ENCODE results near the gene NDE1.
"Not testable (repeated sequence)": the region's sequence is repeated elsewhere in the genome, so short reads cannot be mapped to it uniquely, and the experiment has no call there.

The NDE1 gene

DNA sequence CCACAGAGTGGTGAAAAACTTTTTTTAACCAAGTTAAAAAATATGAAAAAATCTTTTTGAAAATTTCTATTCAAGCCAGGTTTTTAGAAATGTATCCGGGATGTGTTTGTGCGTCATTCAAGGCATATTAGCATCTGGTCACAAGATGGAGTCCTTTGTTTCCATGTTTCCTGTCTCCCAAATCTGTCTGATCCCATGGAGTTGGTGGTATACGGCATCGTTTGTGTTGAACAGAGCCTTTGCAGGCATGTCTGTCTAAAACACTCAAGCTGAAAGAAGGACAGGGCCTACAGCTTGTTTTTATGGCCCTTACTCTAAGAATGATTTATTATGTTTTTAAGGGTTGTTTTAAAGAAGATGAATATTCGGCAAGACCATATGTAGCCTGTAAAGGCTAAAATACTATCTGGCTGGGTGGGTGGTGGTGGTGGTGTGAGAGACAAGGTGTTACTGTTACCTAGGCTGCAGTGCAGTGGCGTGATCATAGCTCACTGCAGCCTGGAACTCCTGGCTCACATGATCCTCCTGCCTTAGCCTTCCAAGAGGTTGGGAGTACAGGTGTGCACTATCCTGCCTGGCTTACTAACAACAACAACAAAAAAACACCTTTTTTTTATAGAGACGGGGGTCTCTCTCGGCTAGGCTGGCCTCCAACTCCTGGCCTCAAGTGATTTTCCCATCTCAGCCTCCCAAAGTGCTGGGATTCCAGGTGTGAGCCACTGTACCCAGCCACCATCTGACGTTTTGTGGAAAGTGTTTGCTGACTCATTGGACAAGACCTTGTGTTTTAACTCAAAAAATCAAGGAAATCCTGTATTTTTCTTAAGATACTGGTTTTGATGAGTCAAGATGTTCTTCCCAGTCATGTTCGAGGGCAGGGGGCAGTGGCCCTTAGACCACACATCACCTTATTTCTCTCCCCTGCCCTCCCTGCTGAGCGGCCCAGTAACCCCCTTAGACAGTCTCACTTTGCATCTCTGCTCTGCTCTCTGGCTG lies 52.2 kb downstream of the NDE1 start:
- no peak for DNase-seq

DNA sequence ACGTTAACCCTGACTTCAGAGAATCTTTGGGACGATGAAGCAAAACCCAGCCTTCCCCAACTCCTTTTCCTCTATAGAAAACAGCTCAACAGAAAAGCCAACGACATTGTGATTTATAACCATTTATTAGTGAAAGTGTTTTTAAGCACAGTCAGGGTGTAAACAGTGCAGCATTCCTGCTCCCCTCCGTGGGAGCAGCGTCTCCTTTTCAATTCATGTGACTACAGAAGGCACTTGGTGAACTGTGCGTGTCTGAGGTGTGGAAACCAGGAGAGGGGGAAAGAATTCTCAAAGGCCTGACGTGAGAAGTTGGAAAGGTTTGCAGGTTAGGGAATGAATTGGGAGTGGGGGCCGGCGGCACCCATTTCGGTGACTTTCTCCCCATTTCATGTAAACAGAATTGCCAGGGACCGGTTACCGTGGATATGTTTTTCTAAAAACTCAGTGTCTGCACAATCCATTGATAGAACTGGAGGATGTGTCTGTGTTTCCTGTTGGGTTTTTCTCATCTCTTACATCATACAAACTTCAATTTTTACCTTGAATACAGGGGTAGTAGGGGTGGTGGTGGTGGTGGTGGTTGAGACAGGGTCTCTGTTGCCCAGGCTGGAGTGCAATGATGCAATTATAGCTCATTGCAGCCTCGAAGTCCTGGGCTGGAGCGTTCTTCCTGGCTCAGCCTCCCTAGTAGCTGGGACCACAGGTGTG lies 53.1 kb downstream of the NDE1 start:
- no peak for DNase-seq

DNA sequence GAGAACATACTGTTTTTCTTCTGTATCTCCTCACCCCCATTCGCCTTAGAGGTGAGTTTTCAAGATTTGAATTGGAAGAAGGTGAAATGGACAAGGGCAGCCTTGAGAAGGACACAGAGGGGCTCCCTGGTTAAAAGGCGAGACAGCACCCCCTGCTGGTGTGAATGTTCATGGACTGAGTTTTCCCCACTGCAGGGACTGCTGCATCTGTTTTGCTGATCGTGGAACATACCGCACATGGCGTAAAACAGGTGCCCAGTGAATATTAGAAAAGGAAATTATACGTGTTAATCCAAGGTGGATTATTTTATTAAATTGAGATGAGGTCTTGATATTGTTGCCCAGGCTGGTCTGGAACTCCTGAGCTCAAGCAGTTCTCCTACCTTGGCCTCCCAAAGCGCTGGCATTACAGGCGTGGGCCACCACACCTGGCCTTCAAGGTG lies 54.5 kb downstream of the NDE1 start:
- DNase-seq: peak; percentile 78

DNA sequence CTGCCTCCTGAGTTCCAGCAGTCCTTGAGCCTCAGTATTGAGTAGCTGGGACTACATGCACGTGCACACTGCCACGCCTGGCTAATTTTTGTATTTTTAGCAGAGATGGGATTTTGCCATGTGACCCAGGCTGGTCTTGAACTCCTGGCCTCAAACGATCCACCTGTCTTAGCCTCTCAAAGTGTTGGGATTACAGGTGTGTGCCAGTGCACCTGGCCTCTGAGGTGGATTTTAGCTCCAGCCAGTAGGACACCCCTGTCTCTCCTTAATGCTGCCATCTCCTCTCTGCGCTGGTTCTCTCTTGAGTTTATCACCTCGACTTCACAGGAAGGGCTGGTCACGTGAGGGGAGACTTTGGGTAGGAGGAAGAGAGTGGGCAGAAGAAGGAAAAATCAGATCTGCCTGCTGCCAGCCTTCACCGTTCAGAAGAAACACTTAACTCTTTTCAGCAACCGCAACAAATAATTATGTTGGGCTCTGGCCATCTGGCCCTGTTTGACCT lies 55.1 kb downstream of the NDE1 start:
- no peak for DNase-seq

DNA sequence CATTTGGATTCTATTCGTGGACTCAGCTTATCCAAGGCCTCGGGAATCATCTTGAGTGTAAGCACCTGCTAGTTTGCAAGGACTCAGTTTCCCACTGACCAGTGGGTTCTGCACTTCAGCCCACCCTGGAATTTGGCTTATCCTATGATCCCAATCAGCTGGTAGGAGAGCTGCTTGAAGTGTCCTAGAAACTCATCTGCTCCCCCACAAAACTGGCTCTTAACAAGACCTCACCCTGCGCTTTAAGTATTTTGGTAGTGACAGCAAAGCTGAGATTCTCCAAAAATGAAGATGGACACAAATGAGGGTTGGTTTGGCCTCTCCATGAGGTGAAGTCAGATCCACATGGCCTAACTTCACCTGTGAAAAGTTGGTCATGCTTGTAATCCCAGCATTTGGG lies 57.3 kb downstream of the NDE1 start:
- DNase-seq: no peak

DNA sequence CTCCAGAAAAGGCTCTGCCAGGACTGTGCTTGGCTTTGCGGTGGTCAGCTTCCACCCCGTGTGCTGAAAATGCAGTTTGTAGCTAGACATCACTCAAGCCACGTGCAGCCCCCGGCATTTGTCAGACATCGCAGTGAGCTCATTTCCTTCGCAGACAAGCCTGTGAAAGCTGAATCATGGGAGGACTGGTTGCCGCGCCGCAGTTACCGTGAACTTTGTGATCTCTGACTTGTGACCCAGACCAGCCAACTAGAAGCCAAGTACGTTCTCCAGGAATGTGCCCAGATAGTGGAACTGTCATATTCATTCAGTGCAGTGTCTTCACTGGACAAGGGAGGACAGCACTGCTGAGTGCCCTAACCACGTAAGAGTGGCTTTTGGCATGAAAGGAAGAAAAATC lies 58.1 kb downstream of the NDE1 start:
- no peak for DNase-seq

DNA sequence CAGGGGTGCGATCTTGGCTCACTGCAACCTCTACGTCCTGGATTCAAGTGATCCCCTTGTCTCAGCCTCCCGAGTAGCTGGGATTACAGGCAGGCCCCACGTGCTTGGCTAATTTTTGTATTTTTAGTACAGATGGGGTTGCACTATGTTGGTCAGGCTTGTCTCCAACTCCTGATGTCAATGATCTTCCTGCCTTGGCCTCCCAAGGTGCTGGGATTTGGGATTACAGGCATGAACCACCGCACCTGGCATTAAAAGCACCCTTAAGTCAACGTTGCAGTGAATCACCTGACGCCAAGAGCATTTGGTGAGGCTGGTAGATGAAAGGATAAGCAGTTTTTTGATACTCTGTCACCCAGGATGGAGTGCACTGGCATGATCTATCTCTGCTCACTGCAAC lies 59.0 kb downstream of the NDE1 start:
- DNase-seq: no peak

DNA sequence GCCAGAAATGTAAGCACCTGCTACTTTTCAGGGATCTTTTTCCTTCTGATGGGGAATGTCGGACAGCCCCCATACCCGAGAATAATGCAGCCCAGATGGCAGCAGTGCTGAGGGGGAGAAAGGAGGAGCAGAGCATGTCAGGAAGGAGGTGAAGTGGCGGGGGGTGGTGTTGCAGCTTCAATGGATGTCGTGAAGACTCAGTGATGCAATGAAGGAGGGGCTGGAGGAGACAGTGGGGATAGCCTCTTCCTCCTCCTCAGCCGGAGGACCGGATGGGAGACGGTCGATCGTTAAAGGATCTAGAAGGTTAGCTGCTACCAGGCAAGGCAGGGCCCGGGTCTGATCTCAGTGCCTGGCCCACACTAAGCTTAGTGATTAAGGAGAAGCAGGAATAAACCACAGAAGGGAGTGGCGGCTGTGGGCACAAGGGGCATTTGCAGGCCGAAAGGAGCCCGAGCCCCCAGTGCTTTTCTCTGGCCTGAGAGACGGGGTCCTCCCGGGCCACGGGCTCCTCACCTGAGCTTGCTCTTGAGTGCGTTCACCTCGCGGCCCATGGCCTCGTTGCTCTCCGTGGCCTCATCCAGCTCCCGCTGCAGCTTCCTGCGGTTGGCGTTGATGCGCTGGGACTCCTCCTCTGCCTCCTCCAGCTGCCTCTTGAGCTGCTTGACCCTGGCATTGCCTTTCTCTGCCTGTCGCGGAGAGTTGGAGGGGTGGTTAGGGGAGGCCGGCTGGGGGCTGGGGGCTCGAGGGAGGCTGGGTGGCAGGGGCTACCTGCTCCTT lies 64.5 kb downstream of the NDE1 start:
- no peak for DNase-seq

DNA sequence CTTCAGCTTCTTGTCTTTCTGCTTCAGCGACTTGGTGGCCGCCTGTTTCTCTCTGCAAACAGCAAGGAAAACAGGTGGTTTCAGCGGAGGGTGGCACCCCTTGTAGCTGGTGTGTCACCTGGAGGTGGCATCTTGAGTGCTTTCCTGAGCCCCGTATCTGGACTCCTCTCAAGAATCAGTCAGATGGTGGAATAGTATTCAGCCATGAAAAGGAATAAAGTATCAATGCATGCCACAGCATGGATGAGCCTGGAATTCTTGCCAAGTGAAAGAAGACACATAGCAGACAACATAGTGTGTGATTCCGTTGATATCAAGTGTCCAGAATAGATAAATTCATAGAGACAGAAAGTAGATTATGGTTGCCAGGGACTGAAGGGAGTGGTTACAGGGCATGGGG lies 65.2 kb downstream of the NDE1 start:
- no peak for DNase-seq

DNA sequence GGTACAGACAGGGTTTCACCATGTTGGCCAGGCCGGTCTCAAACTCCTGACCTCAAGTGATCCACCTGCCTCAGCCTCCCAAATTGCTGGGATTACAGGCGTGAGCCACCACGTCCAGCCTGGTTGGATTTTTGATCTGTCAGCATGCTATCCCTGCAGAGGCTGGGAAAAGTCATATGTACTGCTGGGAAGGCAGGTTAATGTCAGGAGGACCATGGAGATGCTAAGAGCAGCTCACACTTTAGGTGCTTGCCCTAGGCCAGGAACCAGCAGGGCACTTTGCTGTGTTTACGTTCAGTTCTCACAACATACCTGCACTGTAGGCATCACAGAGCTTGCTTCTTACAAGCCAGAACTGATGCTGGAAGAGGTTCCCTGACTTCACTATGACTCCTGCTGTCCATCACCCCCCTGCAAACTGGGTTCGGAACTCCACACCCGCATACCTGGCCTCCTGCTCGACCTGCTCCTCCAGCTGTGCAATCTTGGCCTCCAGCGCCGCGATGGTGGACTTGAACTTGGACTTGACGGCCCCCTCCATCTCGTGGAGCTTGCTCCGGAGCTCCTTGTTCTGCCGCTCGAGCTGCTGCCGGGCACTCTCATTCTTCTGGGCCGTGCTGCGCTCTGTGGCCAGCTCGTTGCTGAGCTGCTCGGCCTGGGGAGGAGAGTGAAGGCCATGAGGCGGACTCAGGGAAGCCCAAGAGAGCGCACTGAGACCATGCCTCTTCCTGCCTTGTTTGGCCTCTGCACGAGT lies 66.8 kb downstream of the NDE1 start:
- no peak for DNase-seq

DNA sequence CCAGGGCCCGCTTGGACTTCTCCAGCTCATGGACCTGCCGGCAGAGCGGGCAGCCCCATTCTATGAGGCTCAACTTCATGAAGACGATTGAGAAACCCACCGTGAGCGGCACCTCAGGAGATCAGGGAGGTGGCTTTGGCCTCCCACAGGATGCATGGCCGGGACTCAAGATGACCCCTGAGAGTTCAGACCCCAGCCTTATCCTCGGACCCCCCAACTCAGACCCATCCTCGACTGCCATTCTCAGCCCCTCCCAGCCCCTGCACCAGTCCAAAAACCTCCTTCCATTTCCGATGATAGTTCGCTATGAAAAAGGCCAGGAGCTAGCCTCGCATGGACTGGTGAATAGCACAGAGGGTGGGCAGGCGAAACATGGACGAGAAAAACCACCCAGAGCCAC lies 71.0 kb downstream of the NDE1 start:
- DNase-seq: no peak

DNA sequence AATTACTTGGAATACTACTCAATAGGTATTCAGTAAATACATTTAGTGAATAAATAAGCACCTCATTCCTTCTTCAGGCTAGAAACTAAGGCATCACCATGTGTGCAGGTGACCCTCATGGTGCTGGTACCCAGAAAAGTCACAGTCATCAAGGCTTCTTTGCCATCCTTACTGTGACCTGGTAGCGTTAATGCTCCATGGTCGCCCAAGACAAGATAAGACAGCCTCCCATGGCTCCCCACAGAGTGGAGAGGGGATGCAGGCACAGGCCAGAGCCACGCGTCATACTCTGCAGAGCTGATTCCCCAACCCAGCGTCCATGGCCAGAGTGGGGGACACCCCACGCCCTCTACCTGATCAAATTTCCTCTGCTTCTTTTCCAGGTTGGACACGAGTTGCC lies 73.8 kb downstream of the NDE1 start:
- no peak for DNase-seq

DNA sequence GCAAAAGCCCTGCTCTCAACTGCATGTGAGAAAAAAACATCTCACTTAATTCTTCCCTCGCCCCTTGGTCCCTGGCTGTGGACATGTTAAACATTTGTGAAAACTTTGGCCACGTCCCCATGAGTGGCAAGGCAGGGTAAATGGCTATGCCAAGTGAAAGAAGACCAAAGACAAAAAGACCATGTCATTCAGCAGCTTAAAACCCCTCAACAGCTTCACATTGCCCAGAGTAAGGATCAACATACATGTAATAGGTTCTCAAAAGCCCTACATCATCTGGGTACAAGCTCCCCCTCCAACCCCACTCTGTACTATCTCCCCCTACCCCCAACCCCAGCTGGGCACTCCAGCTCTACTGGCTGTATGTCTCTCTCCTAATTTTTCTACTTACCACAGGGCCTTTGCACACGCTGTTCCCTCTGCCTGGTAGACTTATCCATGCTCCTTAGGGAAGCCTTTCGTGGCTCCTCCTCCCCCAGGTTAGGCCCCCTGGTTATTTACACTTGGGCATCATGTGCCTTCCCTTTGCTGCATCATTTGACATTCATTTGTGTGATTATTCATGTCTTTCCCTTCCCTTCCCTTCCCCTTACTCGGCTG lies 75.7 kb downstream of the NDE1 start:
- DNase-seq: no peak

DNA sequence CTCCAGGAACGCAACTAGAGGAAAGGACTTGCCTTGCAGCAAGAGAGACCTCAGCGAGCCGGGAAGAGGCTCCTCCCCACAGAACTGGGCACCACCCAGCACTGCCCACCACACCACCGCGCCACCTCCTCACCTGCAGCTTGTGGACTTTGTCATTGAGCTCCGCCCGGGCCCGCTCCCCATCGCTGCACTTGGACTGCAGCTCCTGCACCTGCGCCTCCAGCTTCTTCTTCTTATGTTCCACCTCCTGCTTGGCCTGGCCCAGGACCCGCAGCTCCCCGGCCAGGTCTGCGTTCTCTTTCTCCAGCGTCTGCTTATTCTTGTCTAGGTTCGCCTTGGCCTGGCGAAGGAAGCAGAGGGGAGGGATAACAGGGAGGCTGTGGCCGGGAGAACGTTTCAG lies 76.7 kb downstream of the NDE1 start:
- no peak for DNase-seq

DNA sequence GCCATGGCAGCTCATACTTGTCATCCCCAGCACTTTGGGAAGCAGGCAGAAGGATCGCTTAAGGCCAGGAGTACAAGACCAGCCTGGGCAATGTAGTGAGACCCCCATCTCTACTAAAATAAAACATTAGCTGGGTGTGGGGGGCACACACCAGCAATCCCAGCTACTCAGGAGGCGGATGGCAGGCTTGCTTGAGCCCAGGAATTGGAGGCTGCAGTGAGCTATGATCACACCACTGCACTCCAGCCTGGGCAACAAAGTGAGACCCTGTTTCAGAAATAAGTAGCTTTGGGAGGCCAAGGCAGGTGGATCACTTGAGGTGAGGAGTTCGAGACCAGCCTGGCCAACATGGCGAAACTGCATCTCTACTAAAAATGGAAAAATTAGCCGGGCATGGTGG lies 77.7 kb downstream of the NDE1 start:
- DNase-seq: not testable (repeated sequence)

DNA sequence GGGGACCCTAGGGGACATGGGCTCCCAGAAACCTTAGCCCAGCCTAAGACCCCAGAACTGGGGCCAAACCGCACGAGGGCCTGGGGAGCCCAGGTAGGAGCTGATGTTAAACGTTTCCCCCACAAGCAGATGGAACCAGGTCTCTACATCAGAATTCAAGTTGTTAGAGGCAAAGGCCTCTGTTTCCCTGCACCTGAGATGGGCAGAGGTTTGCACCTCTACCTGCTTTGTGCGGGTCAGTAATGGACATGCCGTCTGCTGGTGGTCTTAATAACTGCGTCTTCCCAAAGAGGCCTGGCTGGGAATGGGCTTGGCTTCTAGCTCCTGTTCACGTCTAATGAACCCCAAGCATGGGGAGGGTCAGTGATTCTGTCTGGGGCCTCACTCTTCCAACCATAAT lies 79.1 kb downstream of the NDE1 start:
- DNase-seq: no peak

DNA sequence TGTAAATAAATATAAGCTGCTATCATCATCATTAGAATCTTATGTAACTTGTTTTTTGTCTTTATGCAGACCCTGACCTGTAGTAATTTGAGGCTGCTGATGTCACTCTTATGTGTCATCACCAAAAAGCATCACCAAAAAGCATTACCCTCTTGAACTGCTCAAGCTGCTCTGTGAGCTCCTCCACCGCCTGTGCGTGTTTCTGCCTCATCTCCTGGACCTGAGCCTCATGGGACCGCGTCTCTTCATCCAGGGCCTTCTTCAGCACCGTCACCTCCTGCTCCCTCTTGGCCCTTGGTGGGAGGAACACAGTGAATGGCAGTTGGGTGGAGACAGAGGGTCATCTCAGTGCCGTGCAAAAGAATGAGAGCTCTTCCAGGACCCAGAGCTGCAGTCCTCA lies 82.4 kb downstream of the NDE1 start:
- no peak for DNase-seq

DNA sequence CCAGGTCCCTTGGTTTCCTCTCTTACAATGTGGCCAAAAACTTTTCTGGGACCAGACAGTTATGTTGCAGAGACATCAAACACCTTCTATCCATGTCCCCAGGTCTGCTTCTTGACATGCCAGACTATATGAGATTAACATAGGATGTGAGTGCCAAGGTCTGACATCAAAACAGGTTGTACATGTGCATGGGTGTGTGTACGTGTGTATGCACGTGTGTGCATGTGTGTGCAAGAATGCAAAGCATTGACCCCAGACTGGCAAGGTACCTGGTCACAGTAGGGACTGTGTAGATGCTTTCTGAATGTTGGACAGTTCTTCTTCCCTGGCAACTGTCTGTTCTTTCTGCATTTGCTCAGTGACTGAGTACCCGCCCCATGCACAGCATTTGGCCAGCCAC lies 85.6 kb downstream of the NDE1 start:
- DNase-seq: no peak

DNA sequence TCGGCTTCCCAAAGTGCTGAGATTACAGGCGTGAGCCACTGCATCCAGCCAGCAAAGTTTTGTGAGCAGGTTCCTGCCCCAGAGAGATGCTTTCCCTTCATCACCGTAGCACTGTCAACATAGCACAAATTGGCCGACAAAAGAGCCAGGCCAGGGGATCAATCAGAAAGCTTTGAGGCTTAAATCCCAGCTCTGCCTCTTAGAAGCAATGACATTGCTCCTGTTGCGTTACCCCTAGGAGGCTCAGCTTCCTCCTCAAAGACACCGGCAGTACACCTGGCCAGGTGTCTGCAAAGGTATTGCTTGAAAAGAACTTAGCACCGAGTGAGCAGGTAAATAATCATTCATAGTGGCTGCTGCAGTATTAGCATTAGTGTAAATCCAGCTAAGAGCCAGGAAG lies 86.5 kb downstream of the NDE1 start:
- DNase-seq: no peak

DNA sequence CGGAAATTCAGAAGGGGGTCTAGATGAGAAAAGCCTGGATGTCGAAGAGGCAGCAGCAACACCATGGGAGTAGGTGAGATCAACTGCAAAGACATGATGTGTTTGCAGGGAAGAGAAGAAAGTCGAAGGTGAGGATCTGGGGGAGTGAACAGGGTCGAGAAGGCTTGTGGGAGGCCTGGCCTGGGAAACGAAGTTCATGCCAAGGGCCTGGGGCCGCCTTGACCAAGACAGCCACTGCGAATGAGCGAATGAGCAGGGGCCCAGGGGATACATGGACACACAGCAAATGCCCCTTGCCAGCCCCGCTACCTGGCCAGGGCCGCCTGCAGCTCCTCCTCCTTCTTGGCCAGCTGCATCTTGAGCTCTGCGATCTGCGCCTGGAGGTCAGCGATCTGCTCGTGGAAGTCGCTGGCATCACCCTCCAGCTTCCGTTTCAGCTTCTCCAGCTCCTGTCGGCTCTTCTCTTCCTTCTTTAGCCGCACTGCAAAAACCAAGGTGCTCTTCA lies 87.1 kb downstream of the NDE1 start:
- no peak for DNase-seq

DNA sequence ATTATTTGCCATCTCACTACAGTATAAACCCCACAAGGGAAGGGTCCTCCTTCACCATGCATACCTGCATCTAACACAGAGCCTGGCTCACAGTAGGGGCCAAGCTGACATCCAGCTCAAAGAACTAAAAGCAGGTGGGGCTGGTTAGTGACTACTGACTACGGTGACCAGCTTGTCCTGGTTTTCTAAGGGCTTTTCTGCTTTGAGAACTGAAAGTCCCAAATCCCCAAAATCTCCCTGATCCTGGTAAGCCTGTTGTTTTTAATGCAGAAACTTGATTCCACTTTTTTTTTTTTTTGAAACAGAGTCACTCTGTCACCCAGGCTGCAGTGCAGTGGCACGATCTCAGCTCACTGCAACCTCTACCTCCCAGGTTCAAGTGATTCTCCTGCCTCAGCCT lies 89.4 kb downstream of the NDE1 start:
- no peak for DNase-seq

DNA sequence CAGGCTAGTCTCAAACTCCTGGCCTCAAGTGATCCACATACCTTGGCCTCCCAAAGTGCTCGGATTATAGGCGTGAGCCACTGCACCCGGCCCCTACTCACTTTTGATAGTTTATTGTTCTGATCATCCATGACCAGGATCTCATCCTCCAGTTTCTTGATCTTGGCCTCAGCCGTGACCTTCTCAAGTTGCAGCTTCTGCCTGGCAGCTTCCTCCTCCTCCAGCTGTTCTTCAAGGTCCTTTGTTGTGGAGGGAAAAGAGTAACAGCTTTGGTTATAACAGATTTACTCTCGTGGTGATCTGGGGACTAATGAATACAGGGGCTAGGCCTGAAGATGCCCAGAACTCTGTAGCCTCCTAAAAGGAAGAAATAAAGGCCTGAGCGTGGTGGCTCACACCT lies 89.9 kb downstream of the NDE1 start:
- peak; percentile 10 for DNase-seq
